B cell (primary cell): ENCODE results near the gene ERC1. TPM values are rescaled to one million over a fixed set of nuclear protein-coding genes. Genes with fewer than 3 reads are reported as not detected.

Experiments
- ATAC-seq: fragments of 200-7000 bp; cut with Tn5 transposase; one replicate; pipeline ENCODE4 v1.10.0; 2021; ENCODE audit warnings: low read depth, mild to moderate bottlenecking, moderate number of reproducible peaks, moderate library complexity
- CTCF ChIA-PET: fragments of 350-600 bp; sonication (Branson Sonifier 250); formaldehyde crosslinking; loops from one replicate; lab custom pipeline; 2021; ENCODE audit warnings: antibody characterized with exemption, inconsistent platforms; lab: Charles Lee
- POLR2A ChIA-PET: fragments of 350-600 bp; sonication (Branson Sonifier 250); formaldehyde crosslinking; loops from one replicate; lab custom pipeline; 2021; ENCODE audit warnings: antibody characterized with exemption; lab: Charles Lee
- DNase-seq: peaks from one replicate; pipeline ENCODE4 v3.0.0; 2013
- H2AFZ ChIP-seq: 2 replicates; pipeline ENCODE4 v1.6.1; 2012; ENCODE audit warnings: mild to moderate bottlenecking, low read depth, low read length; ENCODE audit not compliant: insufficient read depth, poor library complexity, severe bottlenecking
- H3K27ac ChIP-seq, 2 donors: 1 replicate in 1 of 2; 2 replicates in 1 of 2; pipeline ENCODE4 v1.5.1; 2012 to 2013; ENCODE audit warnings: low read length in 2 of 2, mild to moderate bottlenecking in 2 of 2, moderate library complexity in 1 of 2
- H3K27me3 ChIP-seq, 4 experiments: fragments of 200-600 bp in 1 of 4; sonication (generic) in 1 of 4; replicated peaks in 1 of 4; 1 replicate in 2 of 4; 2 replicates in 2 of 4; pipeline versions ENCODE4 v1.6.1 to v1.7.0; 2013 to 2016; ENCODE audit warnings: low read length in 3 of 4, mild to moderate bottlenecking in 2 of 4, mixed read lengths in 1 of 4, moderate library complexity in 1 of 4; ENCODE audit not compliant: insufficient read depth in 4 of 4, control insufficient read depth in 3 of 4; ENCODE audit errors: control extremely low read depth in 1 of 4
- H3K36me3 ChIP-seq, 2 experiments: replicated peaks in 1 of 2; 1 replicate in 1 of 2; 2 replicates in 1 of 2; pipeline versions ENCODE4 v1.6.1 to v1.7.1; 2013; ENCODE audit warnings: low read length in 1 of 2; ENCODE audit not compliant: insufficient read depth in 2 of 2, control insufficient read depth in 1 of 2; ENCODE audit errors: control extremely low read depth in 1 of 2, extremely low read depth in 1 of 2
- H3K4me1 ChIP-seq, 2 donors: fragments of 200-600 bp in 1 of 2; sonication (generic) in 1 of 2; 1 replicate in 1 of 2; 2 replicates in 1 of 2; pipeline versions ENCODE4 v1.5.1 to v1.6.1; 2013 to 2017; ENCODE audit warnings: low read length in 2 of 2; ENCODE audit not compliant: control insufficient read depth in 2 of 2, insufficient read depth in 2 of 2
- H3K4me2 ChIP-seq: replicated peaks from 2 replicates; pipeline ENCODE3; 2012; ENCODE audit warnings: mild to moderate bottlenecking, low read depth, low read length; ENCODE audit not compliant: poor library complexity, severe bottlenecking
- H3K4me3 ChIP-seq, 5 experiments: fragments of 200-600 bp in 1 of 5; sonication (generic) in 1 of 5; 1 replicate in 3 of 5; 2 replicates in 2 of 5; pipeline versions ENCODE4 v1.5.1 to v1.7.0; 2011 to 2016; ENCODE audit warnings: low read length in 4 of 5, mild to moderate bottlenecking in 4 of 5, low read depth in 2 of 5, control low read depth in 1 of 5, moderate library complexity in 1 of 5; ENCODE audit not compliant: insufficient read depth in 1 of 5; ENCODE audit errors: control extremely low read depth in 1 of 5, extremely low read depth in 1 of 5
- H3K79me2 ChIP-seq: fragments of 200-600 bp; sonication (generic); one replicate; pipeline ENCODE4 v1.6.0; 2016; ENCODE audit warnings: low read length; ENCODE audit not compliant: control insufficient read depth, insufficient read depth
- H3K9ac ChIP-seq: fragments of 200-600 bp; sonication (generic); 2 replicates; pipeline ENCODE4 v1.6.1; 2017; ENCODE audit warnings: mild to moderate bottlenecking, low read length, moderate library complexity
- H3K9me3 ChIP-seq, 3 donors: one replicate each; pipeline versions ENCODE4 v1.6.1 to v1.7.1; 2013; ENCODE audit warnings: low read length in 2 of 3; ENCODE audit not compliant: control insufficient read depth in 2 of 3, insufficient read depth in 1 of 3; ENCODE audit errors: control extremely low read depth in 1 of 3
- H4K20me1 ChIP-seq: 2 replicates; pipeline ENCODE4 v1.6.0; 2012; ENCODE audit warnings: mild to moderate bottlenecking, low read length; ENCODE audit not compliant: insufficient read depth, control insufficient read depth, poor library complexity, severe bottlenecking
- H3K27ac Mint-ChIP-seq: one replicate; pipeline ENCODE4 v1.8.0; 2021; ENCODE audit warnings: mixed read lengths
- H3K27me3 Mint-ChIP-seq: one replicate; pipeline ENCODE4 v1.8.0; 2021; ENCODE audit warnings: mixed read lengths
- H3K4me1 Mint-ChIP-seq: one replicate; pipeline ENCODE4 v1.8.0; 2021; ENCODE audit warnings: mixed read lengths
- H3K4me3 Mint-ChIP-seq: one replicate; pipeline ENCODE4 v1.8.0; 2021; ENCODE audit warnings: mixed read lengths
- H3K9me3 Mint-ChIP-seq: one replicate; pipeline ENCODE4 v1.8.0; 2022; ENCODE audit warnings: mixed read lengths; ENCODE audit not compliant: insufficient read depth
- EZH2 ChIP-seq: IDR thresholded peaks from 2 replicates; pipeline ENCODE4 v1.6.1; 2012; ENCODE audit warnings: borderline replicate concordance, low read depth, mild to moderate bottlenecking, moderate library complexity, low read length; ENCODE audit not compliant: insufficient read depth, poor library complexity, severe bottlenecking
- WGBS: methylation state at CpG from one replicate; pipeline ENCODE4 v1.1.5; 2013; ENCODE audit warnings: missing lambda C conversion rate; ENCODE audit not compliant: insufficient coverage; 5-methylcytosine and 5-hydroxymethylcytosine counted together
- intact Hi-C: fragments of 100-400 bp; cut with micrococcal nuclease; formaldehyde crosslinking; loops from one replicate; pipeline ENCODE4 v1.10.0; 2022
- polyA plus RNA-seq: library from polyadenylated mRNA; depleted of rRNA; stranded (reverse); fragments of >200 nt; gene quantifications from 2 replicates; pipeline ENCODE4 v1.2.3, GENCODE V29; 2012
- total RNA-seq, 2 donors: library from RNA; stranded (reverse); fragments of 120-200 nt in 1 of 2; gene quantifications; 1 replicate in 1 of 2; 2 replicates in 1 of 2; pipeline versions ENCODE4 v1.2.3 to v1.2.4, GENCODE V29; 2013 to 2022
- TF ChIP-seq, protein P1 (sequence below): fragments of 200-600 bp; IDR thresholded peaks from one replicate; pipeline ENCODE4 v1.8.0; 2022; ENCODE audit warnings: antibody characterized with exemption, mild to moderate bottlenecking

ERC1 gene
- total and polyA plus RNA-seq, 2 donors (not counting 1 experiment from before 2014, with no cell fraction given) = 4.0 to 77.6 TPM

DNA sequence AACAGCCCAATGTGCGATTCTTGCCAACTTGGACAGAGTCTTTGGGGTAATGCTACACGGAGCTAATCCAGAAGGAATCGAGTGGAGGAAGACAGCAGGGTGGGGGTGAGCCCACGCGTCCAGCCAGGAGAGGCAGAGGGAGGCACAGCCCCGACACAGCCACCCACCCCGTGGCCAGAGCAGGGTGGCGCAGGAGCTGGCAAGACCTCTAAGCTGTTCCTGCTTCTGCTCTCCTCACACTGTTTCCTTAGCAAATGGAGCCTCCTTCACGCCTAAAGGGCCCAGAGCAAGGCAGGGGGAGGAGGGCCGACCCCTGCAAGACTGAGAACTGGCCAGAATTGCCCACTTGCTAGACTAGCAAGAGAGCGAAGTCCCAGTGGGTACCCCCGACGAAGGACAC, 511.8 kb downstream of the ERC1 start:
- Mint-ChIP-seq H3K27ac (no peak overlapping the region), H3K9me3 (no peaks in the 10 kb centered on the region), H3K4me1 (peaks cover 4% of the 10 kb centered on the region), H3K4me3 (no peak overlapping the region), H3K27me3 (peaks cover 39% of the 10 kb centered on the region)
- Histone ChIP-seq H3K27me3 (peaks cover 0 to 3% (median 0%) of the 10 kb centered on the region in 4 experiments), H3K4me3 (no peak overlapping the region), H3K27ac (no peak overlapping the region), H3K4me1 (peaks cover 0 to 4% of the 10 kb centered on the region in 2 donors), H3K36me3 (no peaks in the 10 kb centered on the region), H3K79me2 (no peaks in the 10 kb centered on the region), H3K4me2 (no peak overlapping the region), H2AFZ (no peak overlapping the region), H3K9me3 (peaks cover 0 to 8% (median 0%) of the 10 kb centered on the region in 3 donors), H3K9ac (no peak overlapping the region), H4K20me1 (no peaks in the 10 kb centered on the region)
- intact Hi-C loops = no loop called here
- POLR2A ChIA-PET = no interaction called here
- TF ChIP-seq, protein P1, sequence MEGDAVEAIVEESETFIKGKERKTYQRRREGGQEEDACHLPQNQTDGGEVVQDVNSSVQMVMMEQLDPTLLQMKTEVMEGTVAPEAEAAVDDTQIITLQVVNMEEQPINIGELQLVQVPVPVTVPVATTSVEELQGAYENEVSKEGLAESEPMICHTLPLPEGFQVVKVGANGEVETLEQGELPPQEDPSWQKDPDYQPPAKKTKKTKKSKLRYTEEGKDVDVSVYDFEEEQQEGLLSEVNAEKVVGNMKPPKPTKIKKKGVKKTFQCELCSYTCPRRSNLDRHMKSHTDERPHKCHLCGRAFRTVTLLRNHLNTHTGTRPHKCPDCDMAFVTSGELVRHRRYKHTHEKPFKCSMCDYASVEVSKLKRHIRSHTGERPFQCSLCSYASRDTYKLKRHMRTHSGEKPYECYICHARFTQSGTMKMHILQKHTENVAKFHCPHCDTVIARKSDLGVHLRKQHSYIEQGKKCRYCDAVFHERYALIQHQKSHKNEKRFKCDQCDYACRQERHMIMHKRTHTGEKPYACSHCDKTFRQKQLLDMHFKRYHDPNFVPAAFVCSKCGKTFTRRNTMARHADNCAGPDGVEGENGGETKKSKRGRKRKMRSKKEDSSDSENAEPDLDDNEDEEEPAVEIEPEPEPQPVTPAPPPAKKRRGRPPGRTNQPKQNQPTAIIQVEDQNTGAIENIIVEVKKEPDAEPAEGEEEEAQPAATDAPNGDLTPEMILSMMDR = no peak
- TF ChIP-seq EZH2 = no peak
- WGBS = 94% methylated on average over 5 of the region's 13 CpGs
- DNase-seq (no peak), ATAC-seq (no peak)
- CTCF ChIA-PET = no interaction called here

DNA sequence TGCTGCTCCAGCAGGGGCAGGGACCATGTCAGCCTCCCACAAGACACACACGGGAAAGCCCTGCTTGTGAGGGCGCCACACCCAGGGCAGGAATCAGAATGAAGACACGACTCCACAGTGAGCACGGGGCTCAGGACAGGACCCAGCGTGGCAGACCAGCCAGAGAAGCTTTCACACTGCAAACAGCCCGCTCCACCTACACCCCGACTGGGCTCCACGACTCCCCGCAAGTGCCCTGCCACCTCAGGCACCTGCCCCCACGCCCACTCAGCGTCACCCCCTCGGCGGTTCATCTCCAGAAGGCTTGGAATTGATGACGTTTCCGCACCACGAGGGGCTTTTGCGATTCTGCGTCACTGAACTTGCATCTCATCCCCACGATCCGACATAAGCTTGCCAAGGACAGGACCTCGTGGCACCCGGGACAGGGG, 512.3 kb downstream of the ERC1 start:
- no peak for TF ChIP-seq EZH2
- TF ChIP-seq, protein P1 = no peak
- ChIA-PET POLR2A (no interaction called here), CTCF (no interaction called here)
- ATAC-seq (no peak), DNase-seq (no peak)
- Histone ChIP-seq H3K4me2 (no peak overlapping the region), H3K36me3 (no peaks in the 10 kb centered on the region), H3K9ac (no peak overlapping the region), H3K79me2 (no peaks in the 10 kb centered on the region), H3K27ac (no peak overlapping the region), H3K9me3 (peaks cover 0 to 8% (median 0%) of the 10 kb centered on the region in 3 donors), H4K20me1 (no peaks in the 10 kb centered on the region), H3K4me3 (no peak overlapping the region), H3K4me1 (peaks cover 0 to 4% of the 10 kb centered on the region in 2 donors), H3K27me3 (peaks cover 0 to 3% (median 0%) of the 10 kb centered on the region in 4 experiments), H2AFZ (no peak overlapping the region)
- H3K27ac Mint-ChIP-seq = no peak overlapping the region
- H3K4me1 Mint-ChIP-seq = peaks cover 4% of the 10 kb centered on the region
- no peaks in the 10 kb centered on the region for H3K9me3 Mint-ChIP-seq
- intact Hi-C loops = no loop called here
- H3K27me3 Mint-ChIP-seq = peaks cover 42% of the 10 kb centered on the region
- no peak overlapping the region for H3K4me3 Mint-ChIP-seq
- 88% methylated on average over 20 of the region's 22 CpGs for WGBS
